Heart left ventricle (tissue), 16 donors: Measurements from ENCODE around the gene NKPD1. TPM values are rescaled to one million over a fixed set of nuclear protein-coding genes. Genes with fewer than 3 reads are reported as not detected.

Experiments
- ATAC-seq, 4 donors: fragments of 200-7000 bp; cut with Tn5 transposase; one replicate each; pipeline ENCODE4 v1.9.1; 2020 to 2022; ENCODE audit warnings: moderate library complexity in 4 of 4, mild to moderate bottlenecking in 3 of 4, moderate number of reproducible peaks in 1 of 4
- DNase-seq, 5 donors: peaks; one replicate each; pipeline ENCODE4 v3.0.0-alpha.2; 2020
- H3K27ac ChIP-seq, 12 donors: fragments of 200-600 bp; sonication (generic) in 4 of 12; one replicate each; pipeline versions ENCODE4 v1.5.0 to v1.8.0; 2016 to 2022; ENCODE audit warnings: mild to moderate bottlenecking in 2 of 12
- H3K27me3 ChIP-seq, 9 donors: fragments of 200-600 bp; sonication (generic) in 2 of 9; one replicate each; pipeline versions ENCODE4 v1.5.1 to v1.8.0; 2016 to 2022; ENCODE audit warnings: mild to moderate bottlenecking in 3 of 9
- H3K36me3 ChIP-seq, 9 donors: fragments of 200-600 bp; sonication (generic) in 2 of 9; one replicate each; pipeline versions ENCODE4 v1.5.0 to v1.8.0; 2018 to 2022; ENCODE audit warnings: mild to moderate bottlenecking in 2 of 9
- H3K4me1 ChIP-seq, 12 donors: fragments of 200-600 bp; sonication (generic) in 4 of 12; one replicate each; pipeline versions ENCODE4 v1.5.0 to v1.8.0; 2016 to 2022; ENCODE audit warnings: mild to moderate bottlenecking in 3 of 12
- H3K4me3 ChIP-seq, 12 donors: fragments of 200-600 bp; sonication (generic) in 4 of 12; one replicate each; pipeline versions ENCODE4 v1.5.0 to v1.8.0; 2017 to 2022; ENCODE audit warnings: mild to moderate bottlenecking in 9 of 12, moderate library complexity in 4 of 12
- H3K9me3 ChIP-seq, 12 donors: fragments of 200-600 bp; sonication (generic) in 4 of 12; one replicate each; pipeline versions ENCODE4 v1.5.0 to v1.8.0; 2016 to 2022; ENCODE audit warnings: mild to moderate bottlenecking in 1 of 12
- CTCF ChIP-seq, 12 donors: fragments of 200-600 bp; sonication (generic) in 4 of 12; IDR thresholded peaks; one replicate each; pipeline versions ENCODE4 v1.5.0 to v1.8.0; 2018 to 2022; ENCODE audit warnings: antibody characterized with exemption in 12 of 12, mild to moderate bottlenecking in 5 of 12
- POLR2A ChIP-seq, 2 donors: fragments of 450-650 bp; IDR thresholded peaks; one replicate each; pipeline ENCODE4 v1.6.1; 2017; ENCODE audit warnings: antibody characterized with exemption in 2 of 2, mild to moderate bottlenecking in 2 of 2, moderate library complexity in 2 of 2
- WGBS, 4 donors: extraction: QIAGEN DNeasy Blood & Tissue Kit in 2 of 4; methylation state at CpG; one replicate each; pipeline versions ENCODE4 v1.1.5 to v1.1.7; 2013 to 2018; 5-methylcytosine and 5-hydroxymethylcytosine counted together
- intact Hi-C, 10 donors: fragments of 100-400 bp; cut with DNase I; formaldehyde crosslinking; loops; one replicate each; pipeline versions ENCODE4 v1.11.1 to v1.14.2; 2022
- polyA plus RNA-seq, 2 donors: library from polyadenylated mRNA; stranded (reverse); fragments of 200-250 nt; gene quantifications; one replicate each; pipeline ENCODE4 v1.2.3, GENCODE V29; 2013
- total RNA-seq, 9 donors: library from RNA; depleted of rRNA in 2 of 9; stranded (reverse); fragments of >200 nt in 2 of 9; fragmentation: NEBNext Ultra II Directional in 3 of 9; extraction: Animal tissue kit (Norgen Biotek cat#: 25700) in 3 of 9; gene quantifications; one replicate each; pipeline versions ENCODE4 v1.1.0 to v1.2.4, GENCODE V29; 2016 to 2023
- donor health status: ischemic (EF 13 %, LVEDD 7.1; RV severe dilation, severe dysfunction).
- donor health status: healthy with polysubstance abuse.
- donor health status: DM: no; HTN: yes; CAD: no.
- donor health status: DM: no; HTN: no; CAD: no.
- donor health status: ischemic (EF 25% LVEDD 6.9; RV normal size, moderate dysfunction).
- donor health status: ischemic (EF 25% LVEDD 5.7; RV mildly dilated, moderate dysfunction).
- donor health status: healthy.
- donor health status: DM: yes; HTN: yes; CAD: no.
- donor health status: ischemic (EF 35%, LVEDD 5.7; RV mildly dilated, moderate dysfunction).
- donor health status: nonischemic (EF 11% LVEDD 7.7; RV severe dilation, severe dysfunction).
- donor health status: DM: yes; HTN: yes; CAD: no.
- donor health status: PGD.
- donor health status: ischemic (EF 29% LVEDD 5.4; RV normal size, mild dysfunction).
- donor health status: nonischemic (EF 23%, LVEDD 6.1; RV moderate dilation, normal function).

NKPD1 gene
- total and polyA plus RNA-seq, 11 donors = 0.09 to 0.28 (median 0.14) TPM; not detected in 7

- intact Hi-C loops = no loop called here
- TF ChIP-seq POLR2A (IDR thresholded peaks at IDR 0.05) (no peak), CTCF (IDR thresholded peaks at IDR 0.05) (no peak)
- DNase-seq (no peak), ATAC-seq (peak in 1 of 4 donors; percentile 12)
- H3K4me3 ChIP-seq = peak overlapping the region in 2 of 12 donors; percentile 5 to 11
- peaks cover 0 to 25% (median 17%) of the 10 kb centered on the region in 12 donors for H3K4me1 ChIP-seq
- H3K27me3 ChIP-seq = no peaks in the 10 kb centered on the region
- peak overlapping the region in 10 of 12 donors; percentile 10 to 71 (median 52) for H3K27ac ChIP-seq
- WGBS, 4 donors = 60 to 73% (median 65%) methylated on average over 9 to 12 of the region's 12 CpGs
- H3K36me3 ChIP-seq = peaks cover 0 to 14% (median 8%) of the 10 kb centered on the region in 9 donors
- no peaks in the 10 kb centered on the region for H3K9me3 ChIP-seq
These were observed 24.1 kb downstream of the NKPD1 start for GRCh38 chr19:45136507-45137178.

- TF ChIP-seq CTCF (IDR thresholded peaks at IDR 0.05) = no peak
- no peak for TF ChIP-seq POLR2A (IDR thresholded peaks at IDR 0.05)
- Histone ChIP-seq H3K4me3 (no peak overlapping the region), H3K36me3 (peaks cover 0 to 1% (median 0%) of the 10 kb centered on the region in 9 donors), H3K9me3 (no peaks in the 10 kb centered on the region), H3K4me1 (peaks cover 0 to 25% (median 17%) of the 10 kb centered on the region in 12 donors), H3K27ac (no peak overlapping the region), H3K27me3 (no peaks in the 10 kb centered on the region)
- DNase-seq (no peak), ATAC-seq (no peak)
- intact Hi-C loops = no loop called here
- 94 to 98% (median 97%) methylated on average over 21 of the region's 21 CpGs for WGBS, 4 donors
These were observed 25.5 kb downstream of the NKPD1 start for GRCh38 chr19:45135176-45135885.

- DNase-seq = no peak
- H3K27ac ChIP-seq = no peak overlapping the region
- peaks cover 0 to 25% (median 17%) of the 10 kb centered on the region in 12 donors for H3K4me1 ChIP-seq
- no peak for ATAC-seq
- no peak overlapping the region for H3K4me3 ChIP-seq
- H3K36me3 ChIP-seq = no peaks in the 10 kb centered on the region
- WGBS, 4 donors = 89 to 97% (median 90%) methylated on average over 8 of the region's 8 CpGs
- TF ChIP-seq POLR2A (IDR thresholded peaks at IDR 0.05) = no peak
- TF ChIP-seq CTCF (IDR thresholded peaks at IDR 0.05) = no peak
- no peaks in the 10 kb centered on the region for H3K9me3 ChIP-seq
- H3K27me3 ChIP-seq = no peaks in the 10 kb centered on the region
- intact Hi-C loops = no loop called here
These were observed 27.1 kb downstream of the NKPD1 start for GRCh38 chr19:45133661-45134060.

GRCh38 chr19:45130888-45131615 lies 29.7 kb downstream of the NKPD1 start:
- Histone ChIP-seq H3K27me3 (no peaks in the 10 kb centered on the region), H3K4me3 (no peak overlapping the region), H3K9me3 (no peaks in the 10 kb centered on the region), H3K36me3 (no peaks in the 10 kb centered on the region), H3K27ac (no peak overlapping the region), H3K4me1 (peaks cover 0 to 5% (median under 1%) of the 10 kb centered on the region in 12 donors)
- TF ChIP-seq POLR2A (IDR thresholded peaks at IDR 0.05) (no peak), CTCF (IDR thresholded peaks at IDR 0.05) (peak in 2 of 12 donors; percentile 6 to 13)
- DNase-seq (no peak), ATAC-seq (peak in 3 of 4 donors; percentile 26 to 34 (median 28))
- intact Hi-C loops = no loop called here
- 68 to 72% (median 70%) methylated on average over 12 to 13 of the region's 13 CpGs for WGBS, 4 donors
